Measurements from ENCODE around the gene NOX4. TPM values are rescaled to one million over a fixed set of nuclear protein-coding genes. Genes with fewer than 3 reads are reported as not detected.

The NOX4 gene
- total and polyA plus RNA-seq, 2 of the 8 experiments (the other 6 are each of a cell fraction or from before 2014, with no cell fraction given) = 2.0 to 2.3 TPM

DNA sequence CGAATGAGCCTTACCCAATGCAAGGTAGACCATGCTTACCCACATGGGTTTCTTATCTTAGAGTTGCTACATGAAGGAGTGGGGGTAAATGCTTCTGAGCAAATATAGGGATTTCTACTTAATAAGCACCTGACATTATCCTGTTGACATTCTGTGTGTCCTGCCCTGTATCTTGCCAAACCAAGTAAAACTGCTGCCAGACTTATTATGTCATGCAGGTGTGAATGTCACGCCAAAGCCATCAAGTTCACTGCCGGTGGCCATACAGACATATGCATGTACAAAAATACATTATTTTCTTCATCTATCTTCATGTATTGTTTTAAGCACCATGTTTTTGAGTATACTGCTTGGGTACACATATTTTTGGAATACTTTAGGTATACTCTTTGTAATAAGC is 70.2 kb downstream of the NOX4 start:
- ChIA-PET POLR2A (ENCODE audit: partially characterized antibody) (no interaction called here), CTCF (ENCODE audit: partially characterized antibody) (no interaction called here)
- no peak overlapping the region for H3K4me3 ChIP-seq (ENCODE audit: extremely low read depth in 1 of 4, insufficient read depth in 2 of 4, low read depth in 3 of 4, low read length in 4 of 4)
- H3K4me2 ChIP-seq (ENCODE audit: insufficient read depth in 1 of 2, low read depth in 2 of 2, low read length in 2 of 2) = no peak overlapping the region
- H3K27ac ChIP-seq (ENCODE audit: low read depth, low read length) = no peak overlapping the region
- H3K23me2 ChIP-seq (ENCODE audit: low read depth, low read length) = no peaks in the 10 kb centered on the region
- no peak overlapping the region for H3K23ac ChIP-seq (ENCODE audit: insufficient read length)
- H2BK20ac ChIP-seq (ENCODE audit: low read length) = no peak overlapping the region
- no peak overlapping the region for H4K8ac ChIP-seq (ENCODE audit: extremely low read depth, insufficient read depth, low read length)
- no peak overlapping the region for H4K5ac ChIP-seq (ENCODE audit: insufficient read length, low read depth, low read length)
- no peaks in the 10 kb centered on the region for H3K79me1 ChIP-seq (ENCODE audit: low read depth, low read length)
- peaks cover 0 to 2% of the 10 kb centered on the region in 2 experiments; a peak in 1 of 4 replicates for H3K9me3 ChIP-seq (ENCODE audit: insufficient read depth in 2 of 2, low read depth in 1 of 2, low read length in 1 of 2)
- no peak for DNase-seq (ENCODE audit: low read depth in 1 of 2, low spot score in 2 of 2)
- no peak overlapping the region for H4K91ac ChIP-seq (replicated peaks; ENCODE audit: insufficient read length, low read length)
- H3K4ac ChIP-seq (replicated peaks; ENCODE audit: insufficient read length, low read depth, low read length) = no peak overlapping the region
- H2BK120ac ChIP-seq (replicated peaks; ENCODE audit: low read depth, low read length) = no peak overlapping the region
- 91% methylated on average over 3 of the region's 3 CpGs; no CpG with 5 or more reads in 1 of the 2 experiments for WGBS, 2 experiments (ENCODE audit: extremely low coverage in 1 of 2, insufficient coverage in 1 of 2, insufficient read length in 1 of 2, insufficient replicate concordance in 2 of 2, low coverage in 1 of 2, low lambda C conversion rate in 2 of 2, missing lambda C conversion rate in 1 of 2)
- no peaks in the 10 kb centered on the region for H3K27me3 ChIP-seq (replicated peaks in 1 of 4; ENCODE audit: control insufficient read depth in 3 of 4, extremely low read depth in 1 of 4, insufficient read depth in 3 of 4, low read length in 3 of 4)
- no peaks in the 10 kb centered on the region for H4K20me1 ChIP-seq (replicated peaks in 1 of 2; ENCODE audit: control insufficient read depth in 1 of 2, insufficient read depth in 2 of 2, low read length in 2 of 2)
- FAIRE-seq = no peak
- H3K36me3 ChIP-seq (ENCODE audit: control insufficient read depth in 2 of 4, insufficient read depth in 4 of 4, low read length in 3 of 4) = no peaks in the 10 kb centered on the region
- no peak overlapping the region for H2BK15ac ChIP-seq (ENCODE audit: low read length)
- no peak overlapping the region for H3K9ac ChIP-seq (replicated peaks in 1 of 4; ENCODE audit: extremely low read depth in 1 of 4, low read depth in 3 of 4, low read length in 3 of 4)
- no peak overlapping the region for H2BK12ac ChIP-seq (ENCODE audit: low read depth, low read length)
- H3K56ac ChIP-seq (replicated peaks; ENCODE audit: insufficient read length, low read depth, low read length) = no peak overlapping the region
- no peak overlapping the region for H2AFZ ChIP-seq (ENCODE audit: low read length)
- no peak overlapping the region for H3K18ac ChIP-seq (ENCODE audit: extremely low read depth, low read length)
- H3K4me1 ChIP-seq (replicated peaks in 1 of 4; ENCODE audit: control insufficient read depth in 3 of 4, insufficient read depth in 4 of 4, low read length in 3 of 4) = peaks cover 0 to 2% (median 0%) of the 10 kb centered on the region in 4 experiments; a peak in 1 of 7 replicates
- no peak overlapping the region for H3K14ac ChIP-seq (ENCODE audit: insufficient read length)
- H3K79me2 ChIP-seq (ENCODE audit: control insufficient read depth in 1 of 2, insufficient read depth in 2 of 2, low read length in 2 of 2) = no peaks in the 10 kb centered on the region
- no peak overlapping the region for H2BK5ac ChIP-seq (ENCODE audit: low read depth, low read length)
- H2AK5ac ChIP-seq (ENCODE audit: low read depth, low read length) = no peak overlapping the region
- TF ChIP-seq SRF (IDR thresholded peaks at IDR 0.05; ENCODE audit: low read depth, low read length) = no peak

Data from H1 (cell line).